Measurements from ENCODE around the gene CACNB4.

Gene CACNB4

DNA sequence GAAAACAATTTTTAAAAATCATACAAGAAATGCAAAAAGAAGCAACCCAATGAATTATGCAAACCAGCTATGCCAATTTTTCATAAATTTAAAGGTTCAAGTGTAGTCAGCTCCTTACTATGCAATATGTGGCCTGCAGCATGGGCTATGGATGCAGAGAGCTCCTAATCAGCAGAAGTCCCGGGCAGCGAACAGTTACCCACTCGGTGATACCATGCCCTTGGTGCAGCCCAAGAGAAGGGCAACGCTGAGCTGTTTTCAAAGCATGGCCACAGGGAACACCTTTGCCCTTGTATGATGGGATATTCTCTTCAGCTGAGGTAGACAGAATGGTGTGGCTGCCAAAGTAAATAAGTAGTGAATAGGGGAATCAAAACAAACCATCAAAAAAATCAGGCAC is 253.4 kb downstream of the CACNB4 start:
- no peak for DNase-seq

DNA sequence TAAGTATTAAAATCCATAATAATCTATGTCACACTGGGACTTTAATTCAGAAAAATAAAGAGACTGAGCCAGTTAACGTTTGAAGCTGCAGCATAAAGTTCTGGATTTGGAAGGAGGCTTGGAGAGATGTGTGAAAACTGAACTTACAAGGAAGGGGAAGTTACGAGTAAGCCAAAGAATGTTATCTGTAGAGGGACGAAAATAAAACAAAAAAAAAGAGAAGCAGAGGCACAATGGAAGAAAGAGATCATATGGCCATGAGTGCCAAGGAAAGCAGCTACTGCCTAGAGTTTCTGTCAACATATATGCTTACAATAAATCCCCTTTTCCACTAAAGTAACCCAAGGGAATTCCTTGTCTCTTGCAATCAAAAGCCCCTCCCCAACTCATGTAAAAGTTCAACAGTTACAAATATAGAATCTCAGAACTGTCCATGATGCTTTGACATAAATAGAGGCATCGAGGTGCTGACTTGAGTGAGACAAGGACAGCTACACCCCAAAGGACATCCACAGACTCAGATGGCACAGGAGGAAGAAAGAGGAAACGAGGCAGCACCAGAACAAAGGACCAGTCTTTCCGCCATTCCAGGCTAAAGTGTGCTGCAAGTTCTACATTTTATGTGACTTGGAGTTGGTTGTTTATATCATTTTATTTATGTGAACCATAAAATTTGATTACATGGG is 254.5 kb downstream of the CACNB4 start:
- no peak for DNase-seq

GRCh38 chr2:151843691-151844061 is 255.2 kb downstream of the CACNB4 start:
- DNase-seq = no peak

DNA sequence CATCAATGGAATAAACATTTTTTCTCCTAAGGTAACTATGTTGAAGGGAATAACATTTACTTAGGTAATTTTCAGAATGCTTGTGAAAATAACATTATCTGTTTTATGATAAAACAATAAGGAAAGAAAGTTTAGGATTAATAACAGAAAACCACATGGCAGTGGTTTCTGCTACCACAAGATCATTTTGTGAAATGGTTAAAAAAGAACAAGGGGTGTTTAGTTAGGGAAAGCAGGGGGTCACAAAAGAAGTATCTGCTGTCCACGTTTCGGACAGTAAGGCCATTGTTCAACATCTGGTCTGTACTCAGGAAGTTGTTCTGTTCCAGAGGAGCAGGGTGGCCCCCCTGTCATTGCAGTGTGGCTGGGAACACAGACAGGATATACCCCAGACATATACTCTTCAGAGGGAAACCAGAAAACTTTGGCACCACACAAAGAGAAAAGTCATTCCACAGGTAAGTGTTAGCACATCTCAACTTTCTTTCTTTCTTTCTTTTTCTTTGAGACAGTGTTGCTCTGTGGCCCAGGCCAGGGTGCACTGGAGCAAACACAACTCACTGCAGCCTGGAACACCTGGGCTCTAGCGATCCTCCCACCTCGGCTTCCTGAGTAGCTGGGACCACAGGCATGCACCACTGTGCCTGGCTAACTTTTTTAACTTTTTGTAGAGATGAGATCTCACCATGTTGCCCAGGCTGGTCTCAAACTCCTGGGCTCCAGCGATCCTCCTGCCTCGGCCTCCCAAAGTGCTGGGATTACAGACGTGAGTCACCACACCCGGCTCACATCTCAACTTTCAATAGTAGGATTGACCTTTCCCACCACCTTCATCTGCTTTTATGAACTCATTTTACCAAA is 255.8 kb downstream of the CACNB4 start:
- DNase-seq = no peak

GRCh38 chr2:151841047-151841424 is 257.8 kb downstream of the CACNB4 start:
- no peak for DNase-seq

- DNase-seq = no peak
These were observed 258.4 kb downstream of the CACNB4 start for GRCh38 chr2:151840216-151841046.

DNA sequence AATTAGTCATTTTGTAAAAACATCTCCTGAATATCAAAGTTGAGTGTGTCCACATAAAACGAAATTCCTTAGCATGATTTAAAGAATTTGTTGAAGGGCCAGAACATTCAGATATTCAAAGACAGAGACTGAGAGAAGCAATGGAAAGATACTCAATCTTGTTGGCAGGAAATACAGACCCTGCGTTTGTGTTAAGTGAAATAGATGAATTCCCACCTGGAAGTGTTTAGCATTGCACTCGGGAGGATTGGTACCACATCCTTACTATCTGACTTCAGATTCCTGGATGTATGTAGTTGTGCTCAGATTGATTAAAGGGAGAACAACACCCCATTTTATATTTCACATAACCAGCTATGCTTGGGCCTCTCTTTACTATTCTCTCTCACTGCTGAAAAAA is 260.9 kb downstream of the CACNB4 start:
- no peak for DNase-seq

- no peak for DNase-seq
These were observed 264.9 kb downstream of the CACNB4 start for GRCh38 chr2:151833984-151834383.

DNA sequence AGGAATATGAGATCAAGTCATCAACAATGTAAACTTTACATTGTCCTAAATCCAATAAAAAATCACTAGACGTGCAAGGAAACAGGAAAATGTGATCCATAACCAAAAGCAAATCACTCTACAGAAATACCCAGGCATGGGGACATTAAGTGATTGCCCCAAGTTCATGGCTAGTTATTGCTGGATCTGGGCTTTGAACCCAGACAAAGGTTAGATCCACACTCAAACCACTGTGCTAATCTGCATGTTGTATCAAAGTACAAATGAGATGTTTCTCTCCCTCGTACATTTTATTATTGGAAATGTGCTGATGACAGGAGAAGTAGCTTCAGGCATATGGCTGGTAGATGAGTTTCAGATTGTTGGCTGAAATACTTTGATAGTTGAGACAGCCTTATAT is 267.9 kb downstream of the CACNB4 start:
- no peak for DNase-seq

GRCh38 chr2:151828890-151829324 is 269.9 kb downstream of the CACNB4 start:
- no peak for DNase-seq

- DNase-seq = peak; percentile 97
These were observed 270.5 kb downstream of the CACNB4 start, which contains the start of gene ARL5A for GRCh38 chr2:151828143-151828889. TSS of gene ARL5A (minus strand) at chr2:151828421. CDS start at chr2:151828176, 245 bp downstream.

DNA sequence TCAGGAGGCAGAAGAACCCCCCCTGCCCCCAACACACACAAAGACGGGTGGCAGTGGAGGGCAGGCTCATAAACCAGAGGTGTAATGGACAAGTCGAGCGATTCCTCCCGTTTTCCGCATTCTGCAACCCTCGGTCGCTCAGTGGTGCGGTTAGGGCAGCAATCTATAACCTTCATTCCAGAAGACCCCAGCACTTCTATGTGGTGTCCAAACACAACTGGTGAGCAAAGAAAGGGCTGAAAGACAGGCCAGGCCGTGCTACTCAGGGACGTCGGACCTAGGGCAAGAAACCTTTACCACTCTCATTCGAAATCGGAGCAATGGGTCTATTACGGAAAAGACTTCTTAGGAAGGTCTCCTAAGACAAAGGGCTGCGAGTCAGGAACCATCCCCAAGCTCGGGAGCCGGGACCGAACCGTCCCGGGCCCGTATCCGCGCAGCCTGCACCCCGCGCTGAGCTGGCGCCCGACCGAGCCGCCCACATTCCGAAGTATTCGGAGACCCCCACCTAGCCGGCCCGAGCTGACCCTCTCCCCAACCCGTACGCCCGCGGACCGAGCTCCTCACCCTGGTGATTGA is 271.2 kb downstream of the CACNB4 start:
- DNase-seq = peak; percentile 72

DNA sequence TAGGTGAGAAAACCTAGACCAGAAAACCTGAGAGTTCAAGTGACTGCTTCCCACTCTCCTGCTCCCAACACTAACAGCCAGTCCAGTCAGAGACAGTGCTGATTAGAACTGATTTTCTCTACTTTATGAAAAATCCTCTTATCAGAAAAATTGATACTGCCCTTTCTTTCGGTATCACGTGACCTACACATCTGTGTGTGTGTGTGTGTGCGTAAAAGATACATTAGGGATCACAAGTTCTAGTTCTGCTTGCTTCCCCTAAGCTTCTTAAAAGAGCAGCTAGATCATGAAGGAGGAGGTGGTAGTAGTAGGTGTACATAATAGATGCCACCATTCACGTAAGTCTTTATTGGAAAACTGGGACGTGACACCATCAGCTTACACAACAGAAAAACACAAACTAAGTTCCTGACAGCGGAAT is 272.1 kb downstream of the CACNB4 start:
- no peak for DNase-seq

- no peak for DNase-seq
These were observed 274.0 kb downstream of the CACNB4 start for GRCh38 chr2:151824886-151825285.

- DNase-seq = no peak
These were observed 275.2 kb downstream of the CACNB4 start for GRCh38 chr2:151823651-151824050.

DNA sequence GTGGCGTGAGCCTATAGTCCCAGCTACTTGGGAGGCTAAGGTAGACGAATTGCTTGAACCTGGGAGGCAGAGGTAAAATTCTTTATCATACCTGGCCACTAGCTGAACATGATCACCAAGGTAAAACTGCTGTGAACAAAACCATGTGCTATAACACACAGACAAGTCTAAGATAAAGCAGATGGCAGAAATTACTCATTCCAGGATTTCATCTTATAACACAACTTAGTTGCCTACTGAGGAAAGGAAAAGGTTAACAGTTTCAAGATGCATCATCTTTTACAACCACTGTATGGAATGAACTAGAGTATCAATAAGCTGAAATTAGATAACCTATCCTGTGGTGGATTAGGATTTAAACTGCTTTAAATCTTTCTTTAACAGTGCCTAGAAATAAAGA is 278.9 kb downstream of the CACNB4 start:
- no peak for DNase-seq

DNA sequence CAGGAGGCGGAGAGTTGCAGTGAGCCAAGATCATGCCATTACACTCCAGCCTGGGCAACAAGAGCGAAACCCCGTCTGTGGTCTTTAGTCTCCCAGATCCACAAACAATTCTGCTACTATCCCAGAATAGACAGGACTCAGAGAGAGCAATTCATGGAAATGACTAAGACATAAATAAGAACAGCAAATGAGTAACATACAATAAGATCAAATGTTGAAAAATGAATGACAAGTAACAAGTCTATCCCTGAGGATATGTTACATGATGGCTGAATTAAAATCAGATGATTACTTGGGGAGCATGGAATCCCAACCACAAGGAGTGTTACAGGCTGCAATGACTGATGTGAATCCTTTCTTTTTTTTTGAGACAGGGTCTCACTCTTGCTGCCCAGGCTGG is 280.9 kb downstream of the CACNB4 start:
- DNase-seq = no peak

DNA sequence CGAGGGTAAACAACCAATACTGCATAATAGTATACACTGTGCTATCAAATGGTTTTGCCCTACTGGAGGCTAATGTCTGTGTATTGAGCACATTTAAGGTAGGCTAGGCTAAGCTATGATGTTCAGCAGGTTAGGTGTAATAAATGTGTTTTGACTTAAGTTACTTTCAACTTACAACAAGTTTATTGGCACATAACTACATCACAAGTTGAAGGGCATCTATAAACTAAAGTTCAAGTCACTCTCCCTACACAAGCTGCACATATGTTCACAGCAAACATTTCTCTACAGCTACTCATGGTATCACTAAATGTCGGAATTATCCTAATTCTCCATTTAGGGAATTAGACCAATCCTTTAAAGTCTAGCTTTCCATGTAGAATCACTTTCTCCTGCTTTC is 282.0 kb downstream of the CACNB4 start:
- DNase-seq = no peak

DNA sequence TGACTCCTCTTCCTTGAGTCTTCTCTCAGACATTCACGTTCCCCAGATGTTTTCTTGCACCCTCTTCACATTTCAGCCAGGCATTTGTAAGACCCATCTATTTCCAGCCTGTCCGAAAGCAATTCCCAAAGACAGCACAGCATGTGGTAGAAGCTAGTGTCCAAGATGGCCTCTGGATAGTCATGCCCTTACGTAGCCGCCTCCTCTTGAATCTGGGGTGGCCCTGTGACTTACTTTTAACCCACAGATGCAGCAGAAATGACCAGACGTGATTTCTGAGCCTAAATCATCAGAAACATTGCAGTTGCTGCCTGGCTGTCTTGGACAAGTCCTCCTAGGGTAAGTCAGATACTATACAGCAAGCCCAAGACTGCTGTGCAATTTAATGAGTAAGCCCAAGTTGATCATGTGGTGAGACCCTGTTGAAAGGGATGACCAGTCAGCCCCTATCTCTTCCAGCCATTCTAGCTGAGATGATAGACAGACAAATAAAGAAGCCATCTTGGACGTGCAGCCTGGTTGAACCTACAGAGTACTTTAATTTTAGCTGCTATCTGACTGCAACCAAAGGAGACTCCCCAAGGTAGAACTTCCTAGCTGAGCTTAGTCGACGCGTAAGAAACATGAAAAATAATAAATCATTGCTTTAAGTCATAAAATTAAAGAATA is 282.9 kb downstream of the CACNB4 start:
- DNase-seq = no peak

- no peak for DNase-seq
These were observed 288.4 kb downstream of the CACNB4 start for GRCh38 chr2:151810489-151810888.

GRCh38 chr2:151809073-151809383 is 289.8 kb downstream of the CACNB4 start:
- no peak for DNase-seq
